Large intestine (tissue), 3 donors: ENCODE measurements around the gene SPHK1. TPM values are rescaled to one million over a fixed set of nuclear protein-coding genes. Genes with fewer than 3 reads are reported as not detected.
A peak's percentile ranks its signal among the peaks of the same experiment; 100 is the strongest.

Source experiments
- DNase-seq, 2 donors: peaks; one replicate each; pipeline versions ENCODE4 v3.0.0 to v3.0.0-alpha.2; 2013
- H3K27ac ChIP-seq: one replicate; pipeline ENCODE4 v1.5.1; 2013; ENCODE audit warnings: low read length
- H3K27me3 ChIP-seq: 2 replicates; pipeline ENCODE4 v1.6.1; 2013; ENCODE audit warnings: low read length; ENCODE audit not compliant: control insufficient read depth, insufficient read depth
- H3K36me3 ChIP-seq: 2 replicates; pipeline ENCODE4 v1.6.1; 2013; ENCODE audit warnings: low read length; ENCODE audit not compliant: control insufficient read depth, insufficient read depth
- H3K4me1 ChIP-seq: one replicate; pipeline ENCODE4 v1.6.1; 2013; ENCODE audit warnings: low read length; ENCODE audit not compliant: control insufficient read depth, insufficient read depth
- H3K4me3 ChIP-seq: one replicate; pipeline ENCODE4 v1.5.1; 2013; ENCODE audit warnings: low read length
- H3K9me3 ChIP-seq: one replicate; pipeline ENCODE4 v1.6.1; 2013; ENCODE audit warnings: mild to moderate bottlenecking, low read depth, low read length, moderate library complexity; ENCODE audit not compliant: control insufficient read depth
- WGBS: methylation state at CpG from one replicate; pipeline ENCODE4 v1.1.5; 2013; ENCODE audit warnings: low lambda C conversion rate; ENCODE audit not compliant: insufficient coverage; 5-methylcytosine and 5-hydroxymethylcytosine counted together
- polyA plus RNA-seq: library from polyadenylated mRNA; unstranded; fragments of 120-200 nt; gene quantifications from one replicate; pipeline ENCODE4 v1.2.1, GENCODE V29; 2013

Gene SPHK1
- polyA plus RNA-seq, 1 donor = 3.1 TPM

- no CpG with 5 or more reads among the region's 11 CpGs for WGBS
- Histone ChIP-seq H3K27ac (no peak overlapping the region), H3K9me3 (peaks cover 6% of the 10 kb centered on the region), H3K4me1 (peaks cover 7% of the 10 kb centered on the region), H3K36me3 (no peaks in the 10 kb centered on the region), H3K4me3 (no peak overlapping the region), H3K27me3 (no peaks in the 10 kb centered on the region)
- DNase-seq = no peak
These were observed 21.1 kb upstream of the SPHK1 start for GRCh38 chr17:76363107-76363842.

- Histone ChIP-seq H3K27me3 (no peaks in the 10 kb centered on the region), H3K36me3 (no peaks in the 10 kb centered on the region), H3K4me1 (peaks cover 7% of the 10 kb centered on the region), H3K27ac (no peak overlapping the region), H3K4me3 (no peak overlapping the region), H3K9me3 (peaks cover 17% of the 10 kb centered on the region)
- DNase-seq = no peak
- 75% methylated on average over 2 of the region's 12 CpGs for WGBS
These were observed 19.0 kb upstream of the SPHK1 start for GRCh38 chr17:76365256-76365903.

- no peak for DNase-seq
- H3K9me3 ChIP-seq = peaks cover 17% of the 10 kb centered on the region
- no peaks in the 10 kb centered on the region for H3K36me3 ChIP-seq
- no peaks in the 10 kb centered on the region for H3K27me3 ChIP-seq
- no peak overlapping the region for H3K27ac ChIP-seq
- WGBS = no CpG with 5 or more reads among the region's 3 CpGs
- no peak overlapping the region for H3K4me3 ChIP-seq
- peaks cover 7% of the 10 kb centered on the region for H3K4me1 ChIP-seq
These were observed 18.2 kb upstream of the SPHK1 start for GRCh38 chr17:76366247-76366646.

GRCh38 chr17:76367642-76368041 lies 16.8 kb upstream of the SPHK1 start:
- peak in 1 of 2 donors; percentile 72 for DNase-seq
- H3K27me3 ChIP-seq = no peaks in the 10 kb centered on the region
- no CpG with 5 or more reads among the region's 6 CpGs for WGBS
- H3K9me3 ChIP-seq = peaks cover 17% of the 10 kb centered on the region
- H3K27ac ChIP-seq = no peak overlapping the region
- no peaks in the 10 kb centered on the region for H3K36me3 ChIP-seq
- H3K4me1 ChIP-seq = peaks cover 7% of the 10 kb centered on the region
- no peak overlapping the region for H3K4me3 ChIP-seq

- WGBS = 100% methylated on average over 1 of the region's 11 CpGs
- Histone ChIP-seq H3K9me3 (peaks cover 17% of the 10 kb centered on the region), H3K27me3 (no peaks in the 10 kb centered on the region), H3K4me1 (peaks cover 7% of the 10 kb centered on the region), H3K27ac (no peak overlapping the region), H3K36me3 (no peaks in the 10 kb centered on the region), H3K4me3 (no peak overlapping the region)
- DNase-seq = no peak
These were observed 15.9 kb upstream of the SPHK1 start for GRCh38 chr17:76368545-76368944.

GRCh38 chr17:76369379-76369778 lies 15.0 kb upstream of the SPHK1 start:
- no peaks in the 10 kb centered on the region for H3K27me3 ChIP-seq
- no peaks in the 10 kb centered on the region for H3K36me3 ChIP-seq
- H3K27ac ChIP-seq = no peak overlapping the region
- no peak for DNase-seq
- H3K4me3 ChIP-seq = no peak overlapping the region
- H3K4me1 ChIP-seq = peaks cover 7% of the 10 kb centered on the region
- WGBS = no CpG with 5 or more reads among the region's 10 CpGs
- H3K9me3 ChIP-seq = peaks cover 17% of the 10 kb centered on the region

- Histone ChIP-seq H3K36me3 (no peaks in the 10 kb centered on the region), H3K27ac (no peak overlapping the region), H3K4me1 (peaks cover 7% of the 10 kb centered on the region), H3K9me3 (peaks cover 17% of the 10 kb centered on the region), H3K27me3 (no peaks in the 10 kb centered on the region), H3K4me3 (no peak overlapping the region)
- WGBS = no CpG with 5 or more reads among the region's 7 CpGs
- DNase-seq = no peak
These were observed 14.6 kb upstream of the SPHK1 start for GRCh38 chr17:76369804-76370203.

GRCh38 chr17:76370261-76370993 lies 14.0 kb upstream of the SPHK1 start:
- Histone ChIP-seq H3K9me3 (peaks cover 17% of the 10 kb centered on the region), H3K27me3 (no peaks in the 10 kb centered on the region), H3K27ac (no peak overlapping the region), H3K4me3 (no peak overlapping the region), H3K36me3 (no peaks in the 10 kb centered on the region), H3K4me1 (peaks cover 7% of the 10 kb centered on the region)
- no peak for DNase-seq
- WGBS = no CpG with 5 or more reads among the region's 11 CpGs

GRCh38 chr17:76371656-76372628 lies 12.5 kb upstream of the SPHK1 start:
- no peak overlapping the region for H3K27ac ChIP-seq

More at GRCh38 chr17:76371656-76372628, 12.5 kb upstream of the SPHK1 start:
- WGBS = 97% methylated on average over 10 of the region's 16 CpGs
- Histone ChIP-seq H3K9me3 (peaks cover 17% of the 10 kb centered on the region), H3K4me1 (peaks cover 11% of the 10 kb centered on the region), H3K36me3 (no peaks in the 10 kb centered on the region), H3K4me3 (no peak overlapping the region), H3K27me3 (no peaks in the 10 kb centered on the region)
- DNase-seq = no peak
